GM19463 (cell line): ENCODE data around the gene BOD1.

Experiments used
- ATAC-seq: cut with Tn5 transposase; IDR thresholded peaks from one replicate; pipeline ENCODE4 v1.9.1; 2021; ENCODE audit warnings: mild to moderate bottlenecking, moderate library complexity; ENCODE audit not compliant: unreplicated experiment

The BOD1 gene

GRCh38 chr5:173616577-173617118 lies at the start of gene BOD1:
TSS of gene BOD1 (minus strand) at chr5:173616650. CDS start at chr5:173616436, 214 bp downstream.
- ATAC-seq: peak; percentile 92

DNA sequence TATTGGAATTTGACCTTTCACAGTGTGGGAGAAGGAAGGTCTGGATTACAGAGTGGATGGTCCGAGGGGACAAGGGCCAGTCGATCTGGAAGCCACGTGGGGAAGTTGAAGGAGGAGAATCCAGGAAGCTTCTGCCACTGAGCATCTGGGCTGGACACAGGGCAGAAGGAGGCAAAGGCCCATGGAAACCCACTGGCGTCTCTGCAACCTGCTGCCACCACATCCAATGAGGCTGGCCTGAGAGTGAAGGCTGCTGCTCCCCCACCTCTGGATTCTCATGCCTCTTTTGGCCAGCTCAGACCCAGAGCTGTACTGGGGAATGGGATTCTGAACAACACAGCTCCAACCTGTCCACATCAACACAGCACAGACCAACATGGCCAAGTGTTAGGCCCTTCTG lies 48.9 kb upstream of the BOD1 start:
- no peak for ATAC-seq

GRCh38 chr5:173664154-173664526 lies 47.7 kb upstream of the BOD1 start:
- ATAC-seq: no peak

DNA sequence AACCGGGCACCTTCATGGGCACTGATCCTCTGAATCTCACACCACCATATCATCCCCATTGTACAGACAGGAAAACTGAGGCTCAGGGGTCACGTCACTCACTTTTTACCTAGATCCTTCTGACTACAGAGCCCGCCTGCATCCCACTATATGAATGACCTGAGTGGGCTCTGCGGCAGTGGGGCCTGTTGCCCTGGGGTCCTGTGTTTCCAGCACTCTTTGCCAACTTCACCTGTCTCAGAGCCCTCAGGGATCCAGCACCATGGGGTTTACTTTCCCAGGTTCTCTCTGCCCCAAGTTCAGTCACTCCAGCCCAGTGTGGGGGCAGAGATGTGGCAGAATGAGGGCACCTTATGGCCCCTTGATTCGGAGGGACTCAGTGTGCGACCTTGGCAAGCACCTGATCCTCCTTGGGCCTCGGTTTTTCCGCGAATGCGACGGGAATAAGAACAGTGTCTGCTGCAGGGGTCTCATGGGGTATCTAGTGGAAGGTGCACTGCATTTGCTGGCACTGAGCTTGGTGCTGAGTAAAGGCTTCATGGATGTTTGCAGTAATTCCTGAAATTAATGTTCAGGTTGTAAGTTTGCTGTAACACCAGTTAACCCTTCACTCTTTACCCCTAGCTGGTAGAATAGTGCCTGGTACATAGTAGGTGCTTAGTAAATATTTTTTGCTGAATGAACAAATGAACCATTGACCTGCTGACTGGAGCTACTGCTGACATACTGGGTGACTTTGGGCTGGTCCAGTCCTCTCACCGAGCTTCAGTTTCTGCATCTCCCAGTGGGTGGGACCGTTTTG lies 47.1 kb upstream of the BOD1 start:
- no peak for ATAC-seq

DNA sequence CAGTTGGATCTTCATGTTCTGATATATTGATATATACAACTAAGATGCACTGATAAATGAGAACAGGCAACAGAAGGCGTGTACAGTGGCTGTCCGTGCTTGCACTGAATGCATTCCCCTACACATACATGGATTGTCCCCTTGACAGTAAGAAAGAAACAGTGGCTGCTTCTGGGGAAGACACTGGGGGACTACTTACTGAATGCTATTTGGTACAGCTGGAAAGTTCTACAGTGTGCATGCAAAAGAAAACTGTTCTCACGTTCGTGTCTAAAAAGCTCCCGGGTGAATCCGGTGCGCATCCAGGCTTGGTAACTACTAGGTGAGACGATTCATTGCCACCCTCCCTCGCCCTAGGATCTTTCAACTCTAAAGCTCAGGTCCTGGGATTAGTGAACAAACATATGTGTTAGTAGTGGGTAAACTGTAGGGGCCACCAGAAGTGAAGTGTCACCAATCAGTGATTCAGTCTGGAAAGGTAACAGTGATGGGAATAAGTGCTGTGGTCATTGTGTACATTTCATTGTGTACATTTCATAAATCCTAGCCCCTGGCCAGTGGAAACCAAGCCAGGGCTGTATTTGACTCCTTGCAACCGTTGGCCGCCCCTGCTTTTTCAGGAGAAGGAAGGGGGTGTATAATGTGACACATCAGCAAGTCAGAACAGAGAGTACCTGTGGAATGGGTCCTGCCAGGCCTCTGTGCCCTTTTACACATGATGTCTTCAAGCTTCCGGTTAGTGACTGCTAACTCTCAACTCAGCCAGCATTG lies 46.3 kb upstream of the BOD1 start:
- ATAC-seq: no peak

DNA sequence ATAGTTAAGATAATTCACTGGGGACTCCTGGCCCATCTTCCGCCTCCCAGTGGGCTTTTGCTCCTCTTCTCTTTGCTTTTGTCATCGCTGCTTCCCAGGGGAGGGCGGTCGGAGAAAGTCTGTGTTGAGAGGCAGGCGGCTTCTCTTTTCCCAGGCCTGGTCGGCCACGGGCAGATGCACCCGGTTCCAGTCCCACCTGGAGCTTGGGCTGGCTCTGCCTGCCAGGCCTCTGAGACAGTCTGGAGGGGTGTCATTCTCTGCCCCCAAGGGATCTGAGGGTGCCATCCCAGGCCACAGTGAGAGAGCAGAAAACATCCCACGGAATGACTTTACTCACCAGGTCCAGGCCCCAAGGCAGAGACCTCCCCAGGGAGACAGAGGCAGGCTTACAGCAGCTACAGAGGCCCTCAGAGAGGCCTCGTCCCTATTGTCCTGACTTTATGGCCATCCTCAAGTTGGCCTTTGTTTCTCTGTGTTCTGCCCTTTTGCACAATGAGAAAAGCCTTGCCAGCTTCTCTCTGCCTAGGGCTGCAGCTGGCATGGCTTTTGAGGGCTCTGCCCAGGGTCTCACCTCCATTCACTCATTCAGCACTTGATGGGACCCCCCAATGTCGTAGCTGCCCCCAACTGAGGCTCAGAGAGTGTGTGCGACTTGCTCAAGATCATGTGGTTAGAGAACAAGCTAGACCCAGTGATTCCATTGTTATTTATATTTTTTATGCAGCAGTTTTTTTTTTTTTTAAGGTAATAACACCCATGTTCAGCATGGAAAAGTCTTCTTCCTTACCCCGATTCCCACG lies 44.2 kb upstream of the BOD1 start:
- no peak for ATAC-seq

GRCh38 chr5:173659423-173659822 lies 43.0 kb upstream of the BOD1 start:
- no peak for ATAC-seq

DNA sequence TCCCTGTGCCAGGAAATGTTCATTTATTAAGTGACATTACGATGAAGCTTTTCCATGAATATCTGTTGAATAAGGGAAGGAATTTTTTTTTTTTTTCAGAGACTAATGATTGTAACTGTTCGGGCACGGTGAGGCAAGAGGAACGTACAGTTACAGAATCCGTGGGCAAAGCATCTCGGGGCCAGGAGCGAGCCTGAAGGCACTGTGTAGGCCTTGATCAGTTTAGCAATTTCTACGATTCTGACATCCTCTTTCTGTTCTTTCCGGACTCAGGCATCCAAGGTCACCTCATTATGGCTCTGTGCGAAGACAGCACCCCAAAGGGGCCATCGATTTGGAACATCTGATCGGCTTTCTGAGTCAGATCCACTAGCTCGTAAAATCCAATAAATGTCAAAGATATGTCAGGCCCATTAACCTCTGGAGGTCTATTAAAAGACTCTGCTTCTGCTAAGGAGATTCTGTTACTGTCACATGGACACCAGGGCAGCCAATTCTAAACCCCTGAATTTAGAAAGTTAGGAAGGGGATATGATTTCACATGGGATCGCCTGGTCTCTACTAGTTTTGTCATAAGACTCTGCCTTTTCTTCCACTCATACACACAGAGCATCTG lies 41.4 kb upstream of the BOD1 start:
- ATAC-seq: no peak

- no peak for ATAC-seq
These were observed 38.8 kb upstream of the BOD1 start for GRCh38 chr5:173655196-173655797.

GRCh38 chr5:173653822-173654523 lies 37.5 kb upstream of the BOD1 start:
- ATAC-seq: no peak

DNA sequence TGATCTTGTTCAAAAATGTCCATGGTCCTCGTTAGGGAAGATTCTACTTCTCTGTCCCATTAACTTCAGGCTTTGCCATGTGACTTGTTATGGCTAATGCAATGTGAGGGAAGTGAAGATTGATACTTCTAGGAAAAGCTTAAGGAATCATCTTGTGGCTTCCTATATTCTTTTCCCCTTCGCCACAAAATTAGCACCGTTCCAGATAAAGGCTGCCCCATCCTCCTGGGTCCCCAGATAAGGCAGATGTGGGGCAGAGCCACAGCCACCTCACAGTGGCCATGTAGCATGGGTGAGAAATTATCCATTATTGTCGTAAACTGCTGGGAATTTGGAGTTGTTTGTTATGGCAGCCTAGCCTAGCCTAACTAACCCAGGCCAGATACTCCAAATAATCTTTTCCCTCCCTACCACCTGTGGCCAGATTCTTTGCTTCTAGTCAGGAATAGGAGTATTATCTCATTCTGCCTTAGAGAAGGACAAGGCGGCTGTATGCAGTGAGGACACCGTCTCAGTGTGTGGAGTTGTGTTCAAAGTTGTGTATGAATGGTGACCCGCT lies 31.9 kb upstream of the BOD1 start:
- ATAC-seq: no peak

- ATAC-seq: no peak
These were observed 30.2 kb upstream of the BOD1 start for GRCh38 chr5:173646692-173647091.

DNA sequence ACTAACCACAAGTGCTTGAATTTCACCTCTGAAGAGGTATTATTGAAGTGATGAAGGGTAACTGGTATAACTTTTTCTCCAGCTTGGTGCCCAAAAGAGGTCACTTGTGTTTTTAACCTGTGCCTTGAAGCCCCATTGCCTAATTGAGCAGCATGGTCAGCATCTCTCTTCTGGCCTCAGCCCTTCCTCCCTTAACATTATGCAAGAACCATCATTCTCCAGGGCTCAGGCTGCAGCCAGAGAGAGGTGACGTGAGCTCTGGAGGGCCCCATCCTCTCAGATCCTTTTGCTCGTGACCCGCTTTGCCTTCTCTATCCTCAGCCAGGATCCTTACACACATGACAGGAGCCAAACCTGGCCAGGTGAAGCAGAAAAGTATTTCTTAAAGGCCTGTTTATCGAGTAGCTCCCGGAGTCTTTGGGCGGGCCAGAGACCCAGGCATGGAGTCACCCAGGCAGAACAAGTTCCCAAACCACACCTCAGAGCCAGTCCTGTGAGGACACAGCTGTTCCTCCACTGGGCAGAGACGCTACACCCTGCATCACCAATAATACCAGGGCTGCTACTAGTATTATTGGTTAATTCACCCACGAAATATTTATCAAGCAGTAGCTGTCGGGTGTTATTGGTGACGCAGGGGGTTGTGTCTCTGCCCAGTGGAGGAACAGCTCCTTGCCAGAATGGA lies 29.6 kb upstream of the BOD1 start:
- no peak for ATAC-seq

DNA sequence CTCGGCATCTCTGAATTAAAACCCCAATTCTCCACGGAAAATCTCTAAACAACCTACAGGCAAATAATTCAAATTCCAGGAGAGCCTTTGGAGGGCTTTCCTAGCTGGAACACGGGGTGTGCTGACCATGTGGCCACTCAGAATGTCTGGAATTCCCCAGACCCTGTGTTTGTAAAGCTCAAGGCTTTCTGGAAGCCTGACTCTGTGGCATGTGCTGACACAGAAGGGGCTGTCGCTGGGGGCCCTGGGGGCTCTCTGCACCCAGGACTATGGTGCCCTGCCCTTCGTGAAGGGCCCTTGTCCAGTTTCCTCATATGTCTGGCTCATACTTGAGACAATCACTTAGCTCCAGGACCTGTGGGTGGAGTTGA lies 29.0 kb upstream of the BOD1 start:
- no peak for ATAC-seq

DNA sequence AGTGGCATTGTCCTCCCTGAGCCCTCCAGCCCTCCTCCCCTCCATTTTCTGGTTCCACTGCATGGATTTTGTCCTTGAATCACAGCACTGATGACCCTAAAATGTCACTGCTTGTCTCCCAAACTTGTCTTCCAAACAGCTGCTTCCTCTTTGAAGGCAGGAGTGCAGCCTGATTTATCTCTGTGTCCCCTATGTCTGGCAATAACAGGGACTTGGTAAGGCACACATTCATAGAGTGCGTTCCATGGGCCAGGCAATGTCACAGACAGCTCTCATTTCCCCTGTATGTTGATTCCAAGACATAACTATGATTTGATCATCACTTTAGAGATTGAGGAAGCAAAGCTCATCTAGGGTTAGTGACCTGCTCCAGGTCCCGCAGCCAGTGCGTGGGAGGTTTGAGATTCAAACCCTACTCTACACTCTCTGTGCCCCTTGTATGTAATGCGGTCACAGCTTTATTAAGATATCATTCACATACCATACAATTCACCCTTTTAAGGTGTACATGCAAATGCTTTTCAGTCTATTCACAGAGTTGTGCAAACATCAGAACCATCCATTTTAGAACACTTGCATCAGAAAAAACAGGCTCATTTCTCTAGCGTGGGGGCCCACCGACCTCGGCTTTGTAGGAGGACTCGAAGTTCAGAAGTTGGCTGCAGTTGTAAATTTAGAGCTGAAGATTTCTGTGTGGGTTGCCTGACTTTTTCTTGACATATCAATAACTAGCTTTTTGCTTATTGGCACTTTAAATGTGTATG lies 28.4 kb upstream of the BOD1 start:
- ATAC-seq: no peak

DNA sequence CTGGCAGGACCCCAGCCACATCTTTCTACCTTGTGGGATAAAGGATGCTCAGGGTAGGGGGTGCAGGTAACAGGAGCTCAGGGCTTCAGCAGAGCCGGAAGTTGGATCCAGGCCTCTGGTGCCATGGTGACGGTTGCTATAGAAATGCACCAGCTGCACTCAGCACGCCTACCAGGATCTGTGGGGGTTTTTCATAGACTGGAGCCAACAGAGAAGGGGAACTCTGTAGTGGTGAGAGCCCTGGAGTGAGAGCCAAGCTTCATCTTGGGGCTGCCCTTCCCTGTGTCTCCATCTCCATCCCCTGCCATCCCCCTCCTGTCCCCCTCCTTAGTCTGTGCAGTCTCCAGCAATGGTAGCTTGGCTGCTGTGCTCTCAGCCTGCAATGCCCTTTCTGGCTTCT lies 27.5 kb upstream of the BOD1 start:
- peak; percentile 90 for ATAC-seq

- ATAC-seq: no peak
These were observed 26.5 kb upstream of the BOD1 start for GRCh38 chr5:173642895-173643481.
